ENCODE results near the gene KLHL20.

DNA sequence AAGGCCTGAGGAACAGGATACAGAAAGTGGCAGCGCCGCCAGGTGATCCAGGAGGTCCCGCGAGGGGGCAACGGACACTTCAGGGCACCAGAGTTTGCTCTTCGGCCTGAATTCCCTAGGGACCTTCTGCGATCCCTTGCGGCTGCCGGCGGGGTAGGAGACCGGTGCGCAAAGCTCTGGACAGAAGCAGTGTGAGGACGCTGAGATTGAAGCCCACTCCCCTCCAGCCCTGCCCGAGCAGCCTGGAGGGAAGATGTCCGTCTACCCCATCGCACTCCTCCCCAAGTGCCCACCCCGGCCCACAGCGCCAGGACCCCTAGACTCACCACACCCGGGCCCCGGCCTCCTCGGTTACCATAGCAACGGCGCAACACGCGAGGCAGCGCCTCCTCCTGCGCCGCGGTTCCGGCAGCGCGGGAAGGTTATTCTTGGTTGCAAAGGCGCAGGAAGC, 45.3 kb upstream of the KLHL20 start, which contains the start of gene ANKRD45:
- TF ChIP-seq, protein P1, sequence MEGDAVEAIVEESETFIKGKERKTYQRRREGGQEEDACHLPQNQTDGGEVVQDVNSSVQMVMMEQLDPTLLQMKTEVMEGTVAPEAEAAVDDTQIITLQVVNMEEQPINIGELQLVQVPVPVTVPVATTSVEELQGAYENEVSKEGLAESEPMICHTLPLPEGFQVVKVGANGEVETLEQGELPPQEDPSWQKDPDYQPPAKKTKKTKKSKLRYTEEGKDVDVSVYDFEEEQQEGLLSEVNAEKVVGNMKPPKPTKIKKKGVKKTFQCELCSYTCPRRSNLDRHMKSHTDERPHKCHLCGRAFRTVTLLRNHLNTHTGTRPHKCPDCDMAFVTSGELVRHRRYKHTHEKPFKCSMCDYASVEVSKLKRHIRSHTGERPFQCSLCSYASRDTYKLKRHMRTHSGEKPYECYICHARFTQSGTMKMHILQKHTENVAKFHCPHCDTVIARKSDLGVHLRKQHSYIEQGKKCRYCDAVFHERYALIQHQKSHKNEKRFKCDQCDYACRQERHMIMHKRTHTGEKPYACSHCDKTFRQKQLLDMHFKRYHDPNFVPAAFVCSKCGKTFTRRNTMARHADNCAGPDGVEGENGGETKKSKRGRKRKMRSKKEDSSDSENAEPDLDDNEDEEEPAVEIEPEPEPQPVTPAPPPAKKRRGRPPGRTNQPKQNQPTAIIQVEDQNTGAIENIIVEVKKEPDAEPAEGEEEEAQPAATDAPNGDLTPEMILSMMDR (IDR thresholded peaks at IDR 0.05), result no peak
- TF ChIP-seq POLR2AphosphoS5 (IDR thresholded peaks at IDR 0.05), result no peak
- TF ChIP-seq POLR2A (IDR thresholded peaks at IDR 0.05; ENCODE audit: low read depth), result no peak

Data from esophagus muscularis mucosa (tissue), 3 donors.